ENCODE data around the gene ZNF609.

- TF ChIP-seq CTCF (IDR thresholded peaks at IDR 0.05; ENCODE audit: low read depth, low read length, missing input control) = no peak
- TF ChIP-seq GABPA (IDR thresholded peaks at IDR 0.05 in 1 of 2, conservative IDR thresholded peaks at IDR 0.05 in 1 of 2) = no peak
- TF ChIP-seq SP1 (IDR thresholded peaks at IDR 0.05) = peak; percentile 37
Observed at GRCh38 chr15:64642875-64643274, 182.5 kb downstream of the ZNF609 start.

Data from liver (tissue), 3 donors.